Left ventricle myocardium superior (tissue), 1 donor: Measurements from ENCODE around the gene TMCC1. TPM values are rescaled to one million over a fixed set of nuclear protein-coding genes. Genes with fewer than 3 reads are reported as not detected.

Experiments
- ATAC-seq: fragments of 200-7000 bp; cut with Tn5 transposase; one replicate; pipeline ENCODE4 v1.9.1; 2020; ENCODE audit warnings: mild to moderate bottlenecking, moderate library complexity
- DNase-seq: peaks from one replicate; pipeline ENCODE4 v3.0.0-alpha.2; 2020
- intact Hi-C: fragments of 100-400 bp; cut with micrococcal nuclease; formaldehyde crosslinking; loops from one replicate; pipeline ENCODE4 v1.11.0; 2022
- total RNA-seq: library from RNA; stranded (reverse); fragmentation: NEBNext Ultra II Directional; extraction: Animal tissue kit (Norgen Biotek cat#: 25700); gene quantifications from one replicate; pipeline ENCODE4 v1.2.1, GENCODE V29; 2021
- donor health status: DM: no; HTN: yes; CAD: no; lungs with severe emphysema.

Gene TMCC1
- total RNA-seq, 1 donor from 2014 or later, result 28.4 TPM

- ATAC-seq (no peak), DNase-seq (no peak)
- intact Hi-C loops, result no loop called here
Measured at GRCh38 chr3:129665024-129665768, 228.3 kb downstream of the TMCC1 start.

GRCh38 chr3:129663930-129664646, 229.4 kb downstream of the TMCC1 start:
- DNase-seq (no peak), ATAC-seq (peak; percentile 79)
- intact Hi-C loops, result no loop called here

- peak; percentile 25 for ATAC-seq
- intact Hi-C loops, result no loop called here
Measured at GRCh38 chr3:129663045-129663446, 230.5 kb downstream of the TMCC1 start.

GRCh38 chr3:129662191-129662608, 231.3 kb downstream of the TMCC1 start:
- peak; percentile 47 for ATAC-seq
- no peak for DNase-seq
- intact Hi-C loops, result no loop called here

More at GRCh38 chr3:129663045-129663446, 230.5 kb downstream of the TMCC1 start:
- no peak for DNase-seq

- no peak for ATAC-seq
- intact Hi-C loops, result no loop called here
Measured at GRCh38 chr3:129661766-129662165, 231.7 kb downstream of the TMCC1 start.

GRCh38 chr3:129658110-129658843, 235.2 kb downstream of the TMCC1 start:
- ATAC-seq (no peak), DNase-seq (no peak)
- intact Hi-C loops, result no loop called here

More at GRCh38 chr3:129661766-129662165, 231.7 kb downstream of the TMCC1 start:
- DNase-seq, result no peak

GRCh38 chr3:129657261-129658046, 236.1 kb downstream of the TMCC1 start:
- ATAC-seq (no peak), DNase-seq (no peak)
- intact Hi-C loops, result no loop called here

GRCh38 chr3:129656659-129657247, 236.8 kb downstream of the TMCC1 start:
- DNase-seq, result no peak
- no peak for ATAC-seq
- intact Hi-C loops, result no loop called here

- no peak for DNase-seq
- intact Hi-C loops, result no loop called here
- ATAC-seq, result no peak
Measured at GRCh38 chr3:129655291-129655700, 238.2 kb downstream of the TMCC1 start.

GRCh38 chr3:129654131-129654530, 239.4 kb downstream of the TMCC1 start:
- intact Hi-C loops, result loop anchor here (5.0 kb wide), 1 partner anchor 173 kb away; no protein-coding TSS in a partner anchor
- ATAC-seq, result no peak
- no peak for DNase-seq

GRCh38 chr3:129653019-129653418, 240.5 kb downstream of the TMCC1 start:
- intact Hi-C loops, result loop anchor here (5.0 kb wide), 1 partner anchor 174 kb away; no protein-coding TSS in a partner anchor
- DNase-seq (no peak), ATAC-seq (no peak)

- DNase-seq, result no peak
- ATAC-seq, result peak; percentile 21
- intact Hi-C loops, result loop anchor here (5.0 kb wide), 1 partner anchor 176 kb away; no protein-coding TSS in a partner anchor
Measured at GRCh38 chr3:129651435-129652202, 241.9 kb downstream of the TMCC1 start.

GRCh38 chr3:129650256-129650872, 243.1 kb downstream of the TMCC1 start:
- ATAC-seq (peak; percentile 74), DNase-seq (peak; percentile 47)
- intact Hi-C loops, result loop anchor here (5.0 kb wide), 1 partner anchor 177 kb away; no protein-coding TSS in a partner anchor

- ATAC-seq, result no peak
- intact Hi-C loops, result loop anchor here (5.0 kb wide), 1 partner anchor 284 kb away; no protein-coding TSS in a partner anchor
Measured at GRCh38 chr3:129648391-129648790, 245.1 kb downstream of the TMCC1 start.

GRCh38 chr3:129645286-129645685, 248.2 kb downstream of the TMCC1 start:
- intact Hi-C loops, result loop anchor here (5.0 kb wide), 1 partner anchor 287 kb away; no protein-coding TSS in a partner anchor
- DNase-seq, result no peak
- no peak for ATAC-seq

More at GRCh38 chr3:129648391-129648790, 245.1 kb downstream of the TMCC1 start:
- no peak for DNase-seq

- intact Hi-C loops, result loop anchor here (5.0 kb wide), 1 partner anchor 287 kb away; no protein-coding TSS in a partner anchor
- ATAC-seq (no peak), DNase-seq (no peak)
Measured at GRCh38 chr3:129644836-129645235, 248.7 kb downstream of the TMCC1 start.
